HEK293 (cell line): ENCODE results near the gene SPATA33.
A peak's percentile ranks its signal among the peaks of the same experiment; 100 is the strongest.

Experiments used
- CTCF ChIA-PET: fragments of 350-600 bp; formaldehyde crosslinking; extraction: SDS; loops from one replicate; lab custom pipeline; 2021; ENCODE audit warnings: antibody characterized with exemption; lab: Yijun Ruan, JAX
- POLR2A ChIA-PET: fragments of 300-600 bp; formaldehyde crosslinking; extraction: SDS; loops from one replicate; lab custom pipeline; 2020; ENCODE audit warnings: antibody characterized with exemption, inconsistent platforms; lab: Yijun Ruan, JAX
- H3K27ac ChIP-seq: fragments of 200-500 bp; sonication (Bioruptor generic); 2 replicates; pipeline ENCODE4 v1.5.1; 2014; ENCODE audit warnings: low read depth, low read length, control low read depth, inconsistent platforms; ENCODE audit errors: extremely low read depth
- H3K36me3 ChIP-seq, 2 experiments: fragments of 200-500 bp in 1 of 2; sonication (Bioruptor generic) in 1 of 2; 1 replicate in 1 of 2; 2 replicates in 1 of 2; pipeline ENCODE4 v1.5.1; 2014 to 2017; ENCODE audit warnings: inconsistent platforms in 2 of 2, low read length in 2 of 2; ENCODE audit not compliant: control insufficient read depth in 2 of 2, insufficient read depth in 1 of 2
- H3K4me1 ChIP-seq: fragments of 200-500 bp; sonication (Bioruptor generic); 2 replicates; pipeline ENCODE4 v1.5.1; 2014; ENCODE audit warnings: mild to moderate bottlenecking, low read length, inconsistent platforms; ENCODE audit not compliant: control insufficient read depth, insufficient read depth
- H3K4me3 ChIP-seq: 2 replicates; pipeline ENCODE4 v1.5.1; 2011; ENCODE audit warnings: low read depth, mild to moderate bottlenecking, control low read depth, low read length, moderate library complexity
- H3K9me3 ChIP-seq: fragments of 200-500 bp; sonication (Bioruptor generic); 2 replicates; pipeline ENCODE4 v1.5.1; 2014; ENCODE audit warnings: low read depth, low read length, inconsistent platforms; ENCODE audit not compliant: control insufficient read depth, insufficient read depth
- FEZF1 ChIP-seq: fragments of 450-650 bp; formaldehyde crosslinking; IDR thresholded peaks from 2 replicates; pipeline ENCODE4 v1.5.1; 2016; ENCODE audit warnings: missing biosample characterization, missing genetic modification characterization
- GFI1B ChIP-seq: fragments of 450-650 bp; formaldehyde crosslinking; IDR thresholded peaks from 2 replicates; pipeline ENCODE4 v1.5.1; 2016; ENCODE audit warnings: missing biosample characterization, missing genetic modification characterization
- MZF1 ChIP-seq: fragments of 450-650 bp; formaldehyde crosslinking; IDR thresholded peaks from 2 replicates; pipeline ENCODE4 v1.5.1; 2017; ENCODE audit warnings: missing biosample characterization, missing genetic modification characterization, borderline replicate concordance
- PATZ1 ChIP-seq: fragments of 450-650 bp; formaldehyde crosslinking; IDR thresholded peaks from 2 replicates; pipeline ENCODE4 v1.5.1; 2016; ENCODE audit warnings: missing biosample characterization, missing genetic modification characterization
- PRDM1 ChIP-seq: fragments of 450-650 bp; formaldehyde crosslinking; IDR thresholded peaks from 2 replicates; pipeline ENCODE4; 2016; ENCODE audit warnings: missing biosample characterization, missing genetic modification characterization
- ZBTB6 ChIP-seq: fragments of 450-650 bp; formaldehyde crosslinking; IDR thresholded peaks from 2 replicates; pipeline ENCODE4 v1.5.1; 2017; ENCODE audit warnings: missing biosample characterization, missing genetic modification characterization
- ZFP3 ChIP-seq: fragments of 450-650 bp; formaldehyde crosslinking; IDR thresholded peaks from 2 replicates; pipeline ENCODE4 v1.5.1; 2016; ENCODE audit warnings: low read depth, missing biosample characterization, missing genetic modification characterization
- ZNF23 ChIP-seq: fragments of 450-650 bp; formaldehyde crosslinking; IDR thresholded peaks from 2 replicates; pipeline ENCODE4 v1.5.1; 2016; ENCODE audit warnings: missing biosample characterization, missing genetic modification characterization, borderline replicate concordance
- ZNF280D ChIP-seq: fragments of 450-650 bp; formaldehyde crosslinking; IDR thresholded peaks from 2 replicates; pipeline ENCODE4 v1.5.1; 2016; ENCODE audit warnings: missing biosample characterization, missing genetic modification characterization
- ZNF335 ChIP-seq: fragments of 450-650 bp; formaldehyde crosslinking; conservative IDR thresholded peaks from 2 replicates; pipeline ENCODE4 v1.5.1; 2016; ENCODE audit warnings: missing biosample characterization, missing genetic modification characterization
- ZNF426 ChIP-seq: fragments of 450-650 bp; formaldehyde crosslinking; IDR thresholded peaks from 2 replicates; pipeline ENCODE4 v1.5.1; 2017; ENCODE audit warnings: missing biosample characterization, missing genetic modification characterization, mild to moderate bottlenecking, inconsistent platforms, moderate library complexity
- ZNF518A ChIP-seq: fragments of 450-650 bp; formaldehyde crosslinking; conservative IDR thresholded peaks from 2 replicates; pipeline ENCODE4 v1.5.1; 2016; ENCODE audit warnings: low read depth, missing biosample characterization, missing genetic modification characterization
- ZNF600 ChIP-seq: fragments of 450-650 bp; formaldehyde crosslinking; IDR thresholded peaks from 2 replicates; pipeline ENCODE4 v1.5.1; 2016; ENCODE audit warnings: missing biosample characterization, missing genetic modification characterization
- ZNF624 ChIP-seq: fragments of 450-650 bp; formaldehyde crosslinking; IDR thresholded peaks from 2 replicates; pipeline ENCODE4 v1.5.1; 2017; ENCODE audit warnings: missing biosample characterization, missing genetic modification characterization
- TF ChIP-seq, protein P1 (sequence below): fragments of 450-650 bp; formaldehyde crosslinking; IDR thresholded peaks from 2 replicates; pipeline ENCODE4 v1.5.1; 2016; ENCODE audit warnings: missing biosample characterization, missing genetic modification characterization, borderline replicate concordance

SPATA33 gene

GRCh38 chr16:89615596-89616090, 42.0 kb upstream of the SPATA33 start (continued):
- TF ChIP-seq PATZ1 (tag by site-specific recombination) (peak; percentile 24; the same call in 1 of the 2 replicates), MZF1 (no peak), ZNF23 (tag by site-specific recombination) (no peak)

- TF ChIP-seq ZNF624 (tag by site-specific recombination) (no peak), ZNF280D (no peak), ZNF600 (tag by site-specific recombination) (0 out of 2 replicates have a peak, but pooled peaks have one; percentile 27), ZNF426 (tag by site-specific recombination) (no peak), ZNF335 (tag by site-specific recombination) (peak; percentile 56), ZNF518A (peak; percentile 73), PRDM1 (tag by site-specific recombination) (no peak), ZBTB6 (tag by site-specific recombination) (peak; percentile 82; the same call in 1 of the 2 replicates), FEZF1 (tag by site-specific recombination) (0 out of 2 replicates have a peak, but pooled peaks have one; percentile 21), ZFP3 (no peak), GFI1B (tag by site-specific recombination) (no peak)
- TF ChIP-seq, protein P1, sequence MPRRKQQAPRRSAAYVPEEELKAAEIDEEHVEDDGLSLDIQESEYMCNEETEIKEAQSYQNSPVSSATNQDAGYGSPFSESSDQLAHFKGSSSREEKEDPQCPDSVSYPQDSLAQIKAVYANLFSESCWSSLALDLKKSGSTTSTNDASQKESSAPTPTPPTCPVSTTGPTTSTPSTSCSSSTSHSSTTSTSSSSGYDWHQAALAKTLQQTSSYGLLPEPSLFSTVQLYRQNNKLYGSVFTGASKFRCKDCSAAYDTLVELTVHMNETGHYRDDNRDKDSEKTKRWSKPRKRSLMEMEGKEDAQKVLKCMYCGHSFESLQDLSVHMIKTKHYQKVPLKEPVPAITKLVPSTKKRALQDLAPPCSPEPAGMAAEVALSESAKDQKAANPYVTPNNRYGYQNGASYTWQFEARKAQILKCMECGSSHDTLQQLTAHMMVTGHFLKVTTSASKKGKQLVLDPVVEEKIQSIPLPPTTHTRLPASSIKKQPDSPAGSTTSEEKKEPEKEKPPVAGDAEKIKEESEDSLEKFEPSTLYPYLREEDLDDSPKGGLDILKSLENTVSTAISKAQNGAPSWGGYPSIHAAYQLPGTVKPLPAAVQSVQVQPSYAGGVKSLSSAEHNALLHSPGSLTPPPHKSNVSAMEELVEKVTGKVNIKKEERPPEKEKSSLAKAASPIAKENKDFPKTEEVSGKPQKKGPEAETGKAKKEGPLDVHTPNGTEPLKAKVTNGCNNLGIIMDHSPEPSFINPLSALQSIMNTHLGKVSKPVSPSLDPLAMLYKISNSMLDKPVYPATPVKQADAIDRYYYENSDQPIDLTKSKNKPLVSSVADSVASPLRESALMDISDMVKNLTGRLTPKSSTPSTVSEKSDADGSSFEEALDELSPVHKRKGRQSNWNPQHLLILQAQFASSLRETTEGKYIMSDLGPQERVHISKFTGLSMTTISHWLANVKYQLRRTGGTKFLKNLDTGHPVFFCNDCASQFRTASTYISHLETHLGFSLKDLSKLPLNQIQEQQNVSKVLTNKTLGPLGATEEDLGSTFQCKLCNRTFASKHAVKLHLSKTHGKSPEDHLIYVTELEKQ (tag by site-specific recombination), result no peak
- TF ChIP-seq, all 188 proteins: peak for 5
- H3K27ac ChIP-seq, result no peak overlapping the region
- no peak overlapping the region for H3K4me3 ChIP-seq
- H3K36me3 ChIP-seq, result no peaks in the 10 kb centered on the region
- H3K9me3 ChIP-seq, result no peaks in the 10 kb centered on the region
- no peaks in the 10 kb centered on the region for H3K4me1 ChIP-seq
- POLR2A ChIA-PET, result interaction anchor here (0.6 to 1.4 kb wide), 2 partner anchors 17 to 524 kb away, joined by 3 to 4 read pairs; no protein-coding TSS in a partner anchor
- CTCF ChIA-PET, result interaction anchor here (0.9 to 1.4 kb wide), 3 partner anchors 23 to 51 kb away, joined by 3 to 4 read pairs (median 4); no protein-coding TSS in a partner anchor
These were observed 41.0 kb upstream of the SPATA33 start for GRCh38 chr16:89616623-89617022.
